KMS-11 (cell line): Measurements from ENCODE around the gene TBC1D20.

Experiments
- H2AFZ ChIP-seq: fragments of 200-600 bp; sonication (generic); 2 replicates; pipeline ENCODE4 v1.6.1; 2016; ENCODE audit warnings: antibody characterized with exemption, mixed run types, low read depth
- H3K27ac ChIP-seq: fragments of 200-600 bp; sonication (generic); 2 replicates; pipeline ENCODE4 v1.6.1; 2016; ENCODE audit warnings: mild to moderate bottlenecking, mixed run types
- H3K27me3 ChIP-seq: fragments of 200-600 bp; sonication (generic); 2 replicates; pipeline ENCODE4 v1.6.1; 2017; ENCODE audit warnings: mild to moderate bottlenecking, low read depth, mixed run types, moderate library complexity; ENCODE audit not compliant: insufficient read depth
- H3K36me3 ChIP-seq: fragments of 200-600 bp; sonication (generic); 2 replicates; pipeline ENCODE4 v1.6.1; 2017; ENCODE audit warnings: mild to moderate bottlenecking, mixed run types; ENCODE audit not compliant: insufficient read depth
- H3K4me1 ChIP-seq: fragments of 200-600 bp; sonication (generic); 2 replicates; pipeline ENCODE4 v1.6.1; 2016; ENCODE audit warnings: mild to moderate bottlenecking, low read depth, mixed run types; ENCODE audit not compliant: poor library complexity, severe bottlenecking
- H3K4me2 ChIP-seq: fragments of 200-600 bp; sonication (generic); 2 replicates; pipeline ENCODE4 v1.7.0; 2016; ENCODE audit warnings: mild to moderate bottlenecking, mixed run types
- H3K4me3 ChIP-seq: fragments of 200-600 bp; sonication (generic); IDR thresholded peaks from 2 replicates; pipeline ENCODE4 v1.6.1; 2017; ENCODE audit warnings: low read depth, low read length, mixed read lengths; ENCODE audit not compliant: insufficient read depth
- H3K79me2 ChIP-seq: fragments of 200-600 bp; sonication (generic); 2 replicates; pipeline ENCODE4 v1.6.1; 2016; ENCODE audit warnings: low read depth, mixed run types; ENCODE audit not compliant: insufficient read depth
- H3K9ac ChIP-seq: fragments of 200-600 bp; sonication (generic); 2 replicates; pipeline ENCODE4 v1.6.1; 2016; ENCODE audit warnings: mild to moderate bottlenecking, mixed run types
- H4K20me1 ChIP-seq: fragments of 200-600 bp; sonication (generic); 2 replicates; pipeline ENCODE4 v1.6.1; 2016; ENCODE audit warnings: mild to moderate bottlenecking, mixed run types; ENCODE audit not compliant: insufficient read depth
- CTCF ChIP-seq: fragments of 200-600 bp; sonication (generic); conservative IDR thresholded peaks from 2 replicates; pipeline ENCODE4 v1.6.1; 2017; ENCODE audit warnings: low read depth, mild to moderate bottlenecking, antibody characterized with exemption, low read length, moderate library complexity, mixed read lengths

The TBC1D20 gene

DNA sequence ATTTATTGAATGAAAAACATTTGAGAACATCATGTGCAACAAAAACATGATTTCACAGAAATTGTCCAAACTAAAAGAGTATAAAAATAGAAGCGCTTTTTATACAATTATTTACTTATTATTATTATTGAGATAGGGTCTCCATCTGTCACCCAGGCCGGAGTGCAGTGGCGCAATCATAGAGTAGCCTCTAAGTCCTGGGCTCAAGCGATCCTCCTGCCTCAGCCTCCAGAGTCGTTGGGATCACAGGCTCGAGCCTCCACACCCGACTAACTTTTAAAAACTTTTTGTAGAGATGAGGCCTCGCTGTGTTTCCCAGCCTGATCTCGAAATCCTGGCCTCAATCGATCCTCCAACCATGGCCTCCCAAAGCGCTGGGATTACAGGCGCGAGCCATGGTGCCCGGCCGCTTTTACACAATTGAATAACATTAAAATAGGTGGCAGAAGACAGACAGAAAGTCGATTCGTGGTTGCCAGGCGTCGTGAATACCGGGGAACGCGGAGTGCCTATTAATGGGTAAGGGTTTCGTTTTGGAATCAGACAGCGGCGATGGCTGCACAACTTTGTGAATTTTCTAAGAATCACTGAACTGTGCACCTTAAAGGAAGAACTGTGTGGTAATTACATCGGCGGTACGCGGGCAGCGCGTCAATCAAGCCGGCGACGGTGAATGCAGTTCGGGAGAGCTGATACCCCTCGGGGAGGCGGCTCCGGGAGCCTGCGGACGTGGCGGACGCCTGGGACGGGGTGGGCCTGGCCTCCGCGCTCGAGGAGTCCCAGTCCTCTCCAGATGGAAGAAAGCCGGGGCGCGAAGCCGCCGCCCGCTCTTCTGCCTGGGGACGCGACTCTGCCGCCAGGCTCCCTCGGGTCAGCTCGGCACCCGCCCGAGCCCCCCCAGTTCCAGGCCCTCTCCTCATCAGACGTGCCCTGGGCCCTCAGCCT, 807 bp downstream of the TBC1D20 start:
- Histone ChIP-seq H3K79me2 (peaks cover 52% of the 10 kb centered on the region), H3K27me3 (no peaks in the 10 kb centered on the region), H3K36me3 (no peaks in the 10 kb centered on the region), H4K20me1 (peaks cover 7% of the 10 kb centered on the region), H2AFZ (peak overlapping the region; percentile 83), H3K9ac (peak overlapping the region; percentile 61; the same call in 1 of the 2 replicates), H3K4me2 (peak overlapping the region; percentile 92), H3K27ac (peak overlapping the region; percentile 60), H3K4me1 (peaks cover 27% of the 10 kb centered on the region), H3K4me3 (no peak overlapping the region)
- no peak for TF ChIP-seq CTCF

DNA sequence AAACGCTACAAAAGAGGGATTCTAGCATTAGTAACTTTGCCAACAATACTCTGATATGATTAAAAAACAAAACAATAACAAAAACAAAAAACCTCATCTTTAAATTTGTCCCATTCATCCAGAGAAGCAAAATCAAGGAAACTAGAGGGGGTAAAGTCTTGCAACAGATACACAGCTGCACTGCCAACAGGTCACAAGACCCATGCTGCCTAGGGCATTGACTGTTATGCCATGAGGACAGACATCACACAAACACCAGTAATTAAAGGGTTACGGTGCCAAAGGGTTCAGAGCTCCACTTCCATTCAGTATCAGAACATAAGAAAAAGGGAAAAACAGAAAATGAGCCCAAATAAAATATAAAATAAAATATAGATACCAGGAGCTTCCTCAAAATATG, 1.6 kb downstream of the TBC1D20 start:
- Histone ChIP-seq H3K4me2 (peak overlapping the region; percentile 92), H3K79me2 (peaks cover 58% of the 10 kb centered on the region), H3K27me3 (no peaks in the 10 kb centered on the region), H3K9ac (peak overlapping the region; percentile 61; the same call in 1 of the 2 replicates), H2AFZ (no peak overlapping the region), H4K20me1 (peaks cover 7% of the 10 kb centered on the region), H3K4me3 (no peak overlapping the region), H3K27ac (no peak overlapping the region; the same call in 1 of the 2 replicates), H3K36me3 (no peaks in the 10 kb centered on the region), H3K4me1 (peaks cover 27% of the 10 kb centered on the region)
- TF ChIP-seq CTCF, result no peak

DNA sequence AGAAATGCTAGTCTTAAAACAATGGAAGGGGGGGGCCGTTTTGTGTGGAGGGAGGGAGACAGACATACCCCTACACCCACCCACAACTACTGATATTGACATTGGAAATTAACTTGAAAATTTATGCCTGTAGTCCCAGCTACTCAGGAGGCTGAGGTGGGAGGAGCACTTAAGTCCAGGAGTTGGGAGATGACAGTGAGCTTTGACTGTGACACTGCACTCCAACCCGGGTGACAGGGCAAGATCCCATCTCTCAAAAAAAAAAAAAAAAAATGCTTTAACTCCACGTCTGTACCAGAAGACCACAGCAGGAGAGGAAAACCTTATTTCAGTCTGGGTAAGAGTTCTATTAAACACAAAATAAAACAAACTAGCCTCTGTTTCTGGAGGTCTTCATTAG, 2.2 kb downstream of the TBC1D20 start:
- Histone ChIP-seq H3K4me3 (no peak overlapping the region), H3K27me3 (no peaks in the 10 kb centered on the region), H3K4me1 (peaks cover 27% of the 10 kb centered on the region), H3K36me3 (no peaks in the 10 kb centered on the region), H2AFZ (no peak overlapping the region), H3K79me2 (peaks cover 58% of the 10 kb centered on the region), H3K4me2 (peak overlapping the region; percentile 92; the same call in 1 of the 2 replicates), H4K20me1 (peaks cover 7% of the 10 kb centered on the region), H3K27ac (no peak overlapping the region), H3K9ac (no peak overlapping the region)
- no peak for TF ChIP-seq CTCF

DNA sequence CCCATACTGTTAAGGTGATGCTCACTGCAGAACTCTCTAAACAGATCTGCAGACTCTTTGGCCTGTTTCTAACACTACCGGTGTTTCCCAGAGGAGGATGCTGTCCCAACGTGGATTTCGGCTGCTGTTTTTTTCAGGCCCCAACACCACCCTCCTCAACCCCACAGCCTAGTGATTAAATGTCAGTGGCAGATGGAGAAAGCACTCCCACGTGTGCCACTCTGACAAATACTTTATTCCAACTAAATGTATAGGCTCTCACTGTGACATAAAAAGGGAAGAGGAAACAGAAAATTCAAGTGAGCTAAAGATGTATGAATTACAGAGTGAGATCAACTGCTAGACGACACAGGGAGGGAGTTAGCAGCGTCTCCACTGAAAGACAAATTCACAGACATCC, 3.6 kb downstream of the TBC1D20 start:
- Histone ChIP-seq H3K27me3 (no peaks in the 10 kb centered on the region), H4K20me1 (peaks cover 7% of the 10 kb centered on the region), H3K4me1 (peaks cover 27% of the 10 kb centered on the region), H3K9ac (no peak overlapping the region), H3K4me3 (no peak overlapping the region), H3K79me2 (peaks cover 63% of the 10 kb centered on the region), H3K27ac (no peak overlapping the region), H3K36me3 (no peaks in the 10 kb centered on the region), H2AFZ (no peak overlapping the region), H3K4me2 (no peak overlapping the region)
- no peak for TF ChIP-seq CTCF
